Measurements from ENCODE around the gene ZNF385B. TPM values are rescaled to one million over a fixed set of nuclear protein-coding genes. Genes with fewer than 3 reads are reported as not detected.

The ZNF385B gene
- total RNA-seq, 1 donor from 2014 or later = 0.11 TPM

DNA sequence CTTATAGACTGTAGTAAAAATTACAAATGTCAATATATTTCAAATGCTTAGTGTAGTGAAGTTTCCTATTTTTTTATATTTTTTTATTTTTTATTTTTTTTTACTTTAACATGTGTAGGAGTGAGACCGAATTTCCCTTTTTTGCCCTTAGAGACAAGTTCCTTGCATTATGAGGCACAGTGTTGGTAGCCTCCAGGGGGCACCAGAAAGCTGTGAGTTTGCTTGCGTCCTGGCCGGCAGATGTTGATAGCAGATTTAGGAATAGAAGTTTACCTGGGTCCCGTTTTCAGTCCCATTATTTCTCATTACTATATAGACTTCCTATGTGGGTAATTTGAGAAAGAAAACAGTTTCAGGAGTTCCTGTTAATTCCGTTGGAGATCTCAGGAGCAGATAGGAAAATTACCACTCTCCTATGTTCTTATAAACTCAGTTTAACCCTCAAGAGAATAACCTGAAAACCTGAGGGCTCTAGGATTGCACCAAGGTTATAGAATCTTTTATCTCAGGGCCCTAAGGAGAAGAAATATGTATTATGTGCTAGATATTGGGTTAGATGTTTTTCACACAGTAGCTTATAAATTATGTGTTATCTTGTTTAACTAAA is 439.3 kb downstream of the ZNF385B start:
- Mint-ChIP-seq H3K27ac (no peak overlapping the region), H3K4me3 (no peak overlapping the region), H3K4me1 (peaks cover 12% of the 10 kb centered on the region), H3K9me3 (no peaks in the 10 kb centered on the region), H3K36me3 (no peaks in the 10 kb centered on the region), H3K27me3 (ENCODE audit: low read depth) (peaks cover 17% of the 10 kb centered on the region)
- peak; percentile 49 to 71 for DNase-seq (ENCODE audit: low spot score in 2 of 2, unreplicated experiment in 2 of 2)
- peak; percentile 62 for TF ChIP-seq CTCF (IDR thresholded peaks at IDR 0.05; ENCODE audit: unreplicated experiment)

DNA sequence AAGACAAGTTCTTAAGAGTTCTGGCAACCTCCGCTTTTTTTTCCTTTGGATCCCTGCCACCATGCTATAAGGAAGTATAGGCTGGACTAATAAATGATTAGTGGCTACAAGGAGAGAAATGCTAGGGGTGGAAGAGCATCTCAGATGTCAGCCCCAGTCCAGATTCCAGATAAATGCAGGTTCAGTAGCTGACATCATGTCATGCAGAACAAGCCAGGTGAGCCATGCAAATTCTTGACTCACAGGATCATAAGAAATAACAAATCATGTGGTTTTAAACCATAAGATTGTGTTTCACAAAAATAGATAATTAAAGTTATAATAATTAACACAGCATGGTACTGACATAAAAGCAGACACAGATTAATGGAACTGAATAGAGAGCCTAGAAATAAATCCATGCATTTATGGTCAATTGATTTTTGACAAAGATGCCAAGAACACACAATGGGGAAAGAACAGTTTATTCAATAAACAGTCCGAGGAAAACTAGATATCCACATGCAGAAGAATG is 443.9 kb downstream of the ZNF385B start:
- H3K27ac Mint-ChIP-seq = no peak overlapping the region
- no peak for TF ChIP-seq CTCF (IDR thresholded peaks at IDR 0.05; ENCODE audit: unreplicated experiment)

GRCh38 chr2:179412112-179412511 is 449.3 kb downstream of the ZNF385B start:
- Mint-ChIP-seq H3K36me3 (no peaks in the 10 kb centered on the region), H3K9me3 (peaks cover 16% of the 10 kb centered on the region), H3K4me1 (no peaks in the 10 kb centered on the region), H3K27me3 (ENCODE audit: low read depth) (peaks cover 21% of the 10 kb centered on the region), H3K4me3 (no peak overlapping the region), H3K27ac (no peak overlapping the region)
- no peak for DNase-seq (ENCODE audit: low spot score in 2 of 2, unreplicated experiment in 2 of 2)
- TF ChIP-seq CTCF (IDR thresholded peaks at IDR 0.05; ENCODE audit: unreplicated experiment) = no peak

More for the DNA sequence above, 443.9 kb downstream of the ZNF385B start:
- DNase-seq (ENCODE audit: low spot score in 2 of 2, unreplicated experiment in 2 of 2) = no peak
- Mint-ChIP-seq H3K27me3 (ENCODE audit: low read depth) (peaks cover 6% of the 10 kb centered on the region), H3K9me3 (peaks cover 12% of the 10 kb centered on the region), H3K36me3 (no peaks in the 10 kb centered on the region), H3K4me3 (no peak overlapping the region), H3K4me1 (peaks cover 5% of the 10 kb centered on the region)

DNA sequence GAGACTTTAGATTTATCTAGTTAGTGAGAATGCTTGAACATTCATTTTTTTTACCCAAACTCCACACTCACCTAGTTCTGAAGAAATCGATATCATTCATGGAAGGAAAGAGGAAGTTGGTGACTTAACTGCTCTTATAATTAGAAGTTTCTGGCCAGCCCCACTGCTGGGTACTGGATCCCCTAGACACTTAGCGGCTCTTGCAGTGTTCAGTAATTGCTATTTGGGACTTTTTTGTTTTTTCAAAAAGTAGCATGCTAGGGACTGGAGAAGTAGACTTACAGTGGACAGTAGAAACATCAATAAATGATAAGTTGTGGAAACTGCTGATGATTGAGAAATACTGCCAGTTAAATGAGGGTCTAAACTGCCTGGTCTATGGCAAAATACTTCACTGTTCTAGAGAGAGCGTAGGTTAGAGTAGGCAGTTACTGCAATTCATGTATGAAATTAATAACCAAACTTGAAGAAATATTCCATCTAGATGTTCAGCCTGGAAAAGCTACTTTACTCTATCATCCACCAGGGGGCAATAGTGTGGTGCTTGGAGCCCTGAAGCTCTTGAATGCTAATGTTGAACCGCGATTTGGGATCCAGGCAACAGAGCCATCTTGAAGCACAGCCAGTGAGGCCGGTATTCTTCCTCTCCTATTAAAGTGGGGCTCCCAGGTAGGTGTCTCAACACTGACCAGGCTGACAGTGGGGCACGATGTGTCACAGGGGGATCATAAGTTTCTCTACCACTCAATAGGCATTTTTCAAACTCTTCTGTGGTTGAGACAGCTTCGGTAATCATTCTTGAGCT is 450.7 kb downstream of the ZNF385B start:
- Mint-ChIP-seq H3K4me1 (no peaks in the 10 kb centered on the region), H3K9me3 (peaks cover 15% of the 10 kb centered on the region), H3K36me3 (no peaks in the 10 kb centered on the region), H3K27me3 (ENCODE audit: low read depth) (peaks cover 24% of the 10 kb centered on the region), H3K27ac (no peak overlapping the region), H3K4me3 (no peak overlapping the region)
- DNase-seq (ENCODE audit: low spot score in 2 of 2, unreplicated experiment in 2 of 2) = no peak
- TF ChIP-seq CTCF (IDR thresholded peaks at IDR 0.05; ENCODE audit: unreplicated experiment) = peak; percentile 58

GRCh38 chr2:179403624-179404023 is 457.8 kb downstream of the ZNF385B start:
- H3K9me3 Mint-ChIP-seq = peaks cover 4% of the 10 kb centered on the region
- no peak for TF ChIP-seq CTCF (IDR thresholded peaks at IDR 0.05; ENCODE audit: unreplicated experiment)
- H3K27ac Mint-ChIP-seq = no peak overlapping the region
- no peaks in the 10 kb centered on the region for H3K4me1 Mint-ChIP-seq
- H3K4me3 Mint-ChIP-seq = no peak overlapping the region
- peaks cover 24% of the 10 kb centered on the region for H3K27me3 Mint-ChIP-seq (ENCODE audit: low read depth)
- no peaks in the 10 kb centered on the region for H3K36me3 Mint-ChIP-seq
- no peak for DNase-seq (ENCODE audit: low spot score in 2 of 2, unreplicated experiment in 2 of 2)
